ENCODE data around the gene RIPOR2.

DNA sequence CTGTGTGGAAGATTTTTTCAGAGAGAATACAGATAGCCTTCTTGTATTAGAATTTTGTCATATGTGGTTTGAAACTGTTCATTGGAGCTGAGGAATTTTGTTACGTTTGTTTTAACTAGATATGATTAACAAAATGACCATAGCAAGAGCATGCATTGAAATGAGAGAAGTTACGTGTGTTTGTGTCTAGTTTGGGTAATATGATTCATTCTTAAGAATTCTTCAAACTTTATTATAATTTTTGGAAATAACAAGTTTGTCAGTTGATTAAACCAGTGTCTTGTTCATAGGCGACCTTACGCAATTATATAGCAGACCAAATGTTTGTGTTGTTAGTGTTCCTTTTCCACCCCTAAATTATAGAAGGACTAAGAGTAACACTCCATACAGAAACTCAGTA lies 155.6 kb downstream of the RIPOR2 start:
- TF ChIP-seq CTCF (IDR thresholded peaks at IDR 0.05) (no peak), POLR2A (IDR thresholded peaks at IDR 0.05) (no peak), EP300 (IDR thresholded peaks at IDR 0.05) (no peak)

Measured in tibial nerve (tissue), 4 donors.